Caco-2 (cell line): ENCODE measurements around the gene PAPSS1. TPM values are rescaled to one million over a fixed set of nuclear protein-coding genes. Genes with fewer than 3 reads are reported as not detected.

Experiments used
- BruUV-seq: library from RNA; stranded (reverse); fragments of 400-500 nt; replicated peaks from 2 replicates; lab custom pipeline; 2021; lab: Mats Ljungman, UMichigan
- CTCF ChIA-PET: fragments of 300-600 bp; sonication (Branson Sonifier 250); formaldehyde crosslinking; loops from one replicate; lab custom pipeline; 2022; ENCODE audit warnings: antibody characterized with exemption; lab: Charles Lee
- POLR2A ChIA-PET: fragments of 300-600 bp; sonication (Branson Sonifier 250); formaldehyde crosslinking; loops from one replicate; lab custom pipeline; 2022; ENCODE audit warnings: antibody characterized with exemption; lab: Charles Lee
- DNase-seq, 2 experiments: peaks; one replicate each; pipeline versions ENCODE4 v3.0.0 to v3.0.0-alpha.2; 2020 to 2022
- H3K27me3 ChIP-seq: replicated peaks from 2 replicates; pipeline ENCODE4 v1.6.0; 2011; ENCODE audit warnings: low read length; ENCODE audit not compliant: control insufficient read depth, insufficient read depth
- H3K36me3 ChIP-seq: 2 replicates; pipeline ENCODE4 v1.5.1; 2011; ENCODE audit warnings: low read length; ENCODE audit not compliant: control insufficient read depth, insufficient read depth
- H3K4me1 ChIP-seq: fragments of 250-450 bp; sonication (Bioruptor Pico); 2 replicates; pipeline ENCODE4 v1.5.1; 2020; ENCODE audit warnings: mild to moderate bottlenecking
- H3K4me3 ChIP-seq: 2 replicates; pipeline ENCODE4 v1.5.1; 2011; ENCODE audit warnings: low read depth, mild to moderate bottlenecking, control low read depth, low read length
- H3K9me3 ChIP-seq: fragments of 250-450 bp; sonication (Bioruptor Pico); 2 replicates; pipeline ENCODE4 v1.5.1; 2020; ENCODE audit warnings: mild to moderate bottlenecking, moderate library complexity
- H3K27ac Mint-ChIP-seq: one replicate; pipeline ENCODE4 v1.8.0; 2022; ENCODE audit warnings: mixed read lengths; ENCODE audit not compliant: unreplicated experiment
- H3K27me3 Mint-ChIP-seq: one replicate; pipeline ENCODE4 v1.8.0; 2022; ENCODE audit warnings: mixed read lengths; ENCODE audit not compliant: insufficient read depth, unreplicated experiment
- H3K36me3 Mint-ChIP-seq: one replicate; pipeline ENCODE4 v1.8.0; 2022; ENCODE audit warnings: mild to moderate bottlenecking, mixed read lengths; ENCODE audit not compliant: insufficient read depth, unreplicated experiment
- H3K4me1 Mint-ChIP-seq: one replicate; pipeline ENCODE4 v1.8.0; 2022; ENCODE audit warnings: low read depth, mixed read lengths; ENCODE audit not compliant: unreplicated experiment
- H3K4me3 Mint-ChIP-seq: one replicate; pipeline ENCODE4 v1.8.0; 2022; ENCODE audit warnings: mild to moderate bottlenecking, moderate library complexity, mixed read lengths; ENCODE audit not compliant: unreplicated experiment
- H3K9me3 Mint-ChIP-seq: one replicate; pipeline ENCODE4 v1.8.0; 2022; ENCODE audit warnings: mixed read lengths; ENCODE audit not compliant: unreplicated experiment
- CTCF ChIP-seq, 2 experiments: fragments of 200-600 bp in 1 of 2; IDR thresholded peaks; 1 replicate in 1 of 2; 2 replicates in 1 of 2; pipeline versions ENCODE4 v1.5.1 to v1.8.0; 2011 to 2022; ENCODE audit warnings: antibody characterized with exemption in 1 of 2, control low read depth in 1 of 2, inconsistent platforms in 1 of 2, low read depth in 1 of 2, low read length in 1 of 2, mild to moderate bottlenecking in 1 of 2, moderate library complexity in 1 of 2; ENCODE audit not compliant: insufficient read depth in 1 of 2, severe bottlenecking in 1 of 2, unreplicated experiment in 1 of 2
- intact Hi-C: fragments of 100-400 bp; cut with micrococcal nuclease; formaldehyde crosslinking; loops from one replicate; pipeline ENCODE4 v1.10.0; 2022; ENCODE audit not compliant: unreplicated experiment
- total RNA-seq: library from RNA; stranded (reverse); gene quantifications from 2 replicates; pipeline ENCODE4 v1.2.3, GENCODE V29; 2022

The PAPSS1 gene
- total RNA-seq, 1 experiment from 2014 or later, result 66.1 TPM

- Histone ChIP-seq H3K4me1 (no peaks in the 10 kb centered on the region), H3K9me3 (no peaks in the 10 kb centered on the region), H3K4me3 (no peak overlapping the region), H3K27me3 (no peaks in the 10 kb centered on the region; the same call in 1 of the 2 replicates), H3K36me3 (no peaks in the 10 kb centered on the region)
- no peak overlapping the region for H3K27ac Mint-ChIP-seq
- H3K4me1 Mint-ChIP-seq, result no peaks in the 10 kb centered on the region
- H3K4me3 Mint-ChIP-seq, result no peak overlapping the region
- DNase-seq, result no peak
- intact Hi-C loops, result loop anchor here (5.0 kb wide), 1 partner anchor 168 kb away; no protein-coding TSS in a partner anchor
- peaks cover 9% of the 10 kb centered on the region for H3K27me3 Mint-ChIP-seq
- no peak for TF ChIP-seq CTCF (IDR thresholded peaks at IDR 0.05; ENCODE audit: insufficient read depth in 1 of 2, low read depth in 1 of 2, low read length in 1 of 2, severe bottlenecking in 1 of 2, unreplicated experiment in 1 of 2)
- POLR2A ChIA-PET, result no interaction called here
- no peaks in the 10 kb centered on the region for H3K9me3 Mint-ChIP-seq
- CTCF ChIA-PET, result no interaction called here
- no TSS peak for BruUV-seq
- H3K36me3 Mint-ChIP-seq, result no peaks in the 10 kb centered on the region
Observed at GRCh38 chr4:107744532-107744931, 24.5 kb upstream of the PAPSS1 start.

GRCh38 chr4:107743532-107743931 is 23.5 kb upstream of the PAPSS1 start:
- H3K4me3 ChIP-seq, result no peak overlapping the region
- ChIA-PET CTCF (no interaction called here), POLR2A (no interaction called here)
- no peaks in the 10 kb centered on the region for H3K36me3 Mint-ChIP-seq
- DNase-seq, result no peak
- no peaks in the 10 kb centered on the region for H3K9me3 ChIP-seq
- intact Hi-C loops, result loop anchor here (5.0 kb wide), 1 partner anchor 169 kb away; no protein-coding TSS in a partner anchor
- no peaks in the 10 kb centered on the region for H3K36me3 ChIP-seq
- no peaks in the 10 kb centered on the region for H3K4me1 ChIP-seq
- no TSS peak for BruUV-seq
- no peaks in the 10 kb centered on the region for H3K4me1 Mint-ChIP-seq
- no peak overlapping the region for H3K27ac Mint-ChIP-seq
- TF ChIP-seq CTCF (IDR thresholded peaks at IDR 0.05; ENCODE audit: insufficient read depth in 1 of 2, low read depth in 1 of 2, low read length in 1 of 2, severe bottlenecking in 1 of 2, unreplicated experiment in 1 of 2), result no peak
- H3K27me3 ChIP-seq, result no peaks in the 10 kb centered on the region
- no peak overlapping the region for H3K4me3 Mint-ChIP-seq
- no peaks in the 10 kb centered on the region for H3K9me3 Mint-ChIP-seq
- H3K27me3 Mint-ChIP-seq, result peaks cover 6% of the 10 kb centered on the region

- ChIA-PET POLR2A (no interaction called here), CTCF (no interaction called here)
- Histone ChIP-seq H3K4me1 (no peaks in the 10 kb centered on the region), H3K36me3 (no peaks in the 10 kb centered on the region), H3K27me3 (no peaks in the 10 kb centered on the region), H3K4me3 (no peak overlapping the region), H3K9me3 (no peaks in the 10 kb centered on the region)
- DNase-seq, result no peak
- Mint-ChIP-seq H3K4me3 (no peak overlapping the region), H3K9me3 (no peaks in the 10 kb centered on the region), H3K27ac (no peak overlapping the region), H3K27me3 (no peaks in the 10 kb centered on the region), H3K36me3 (no peaks in the 10 kb centered on the region), H3K4me1 (no peaks in the 10 kb centered on the region)
- intact Hi-C loops, result loop anchor here (5.0 kb wide), 1 partner anchor 170 kb away; no protein-coding TSS in a partner anchor
- no peak for TF ChIP-seq CTCF (IDR thresholded peaks at IDR 0.05; ENCODE audit: insufficient read depth in 1 of 2, low read depth in 1 of 2, low read length in 1 of 2, severe bottlenecking in 1 of 2, unreplicated experiment in 1 of 2)
- no TSS peak for BruUV-seq
Observed at GRCh38 chr4:107742791-107743190, 22.8 kb upstream of the PAPSS1 start.
